Activated T-cell treated with anti-CD3 and anti-CD28 coated beads, Interleukin-2, amount 50 U/mL, for 1 hour (primary cell): Measurements from ENCODE around the gene RPLP2.
A peak's percentile ranks its signal among the peaks of the same experiment; 100 is the strongest.

Experiments used
- DNase-seq: peaks from one replicate; pipeline ENCODE4 v3.0.0-alpha.2; 2020

The RPLP2 gene

GRCh38 chr11:839280-839623 lies 29.5 kb downstream of the RPLP2 start:
- no peak for DNase-seq

GRCh38 chr11:839875-840617 lies 30.3 kb downstream of the RPLP2 start:
- DNase-seq = no peak

- no peak for DNase-seq
Observed at GRCh38 chr11:841981-842369, 32.2 kb downstream of the RPLP2 start.

GRCh38 chr11:842370-843002 lies 32.7 kb downstream of the RPLP2 start, which contains the start of the genes POLR2L and TSPAN4:
Gene POLR2L (minus strand): TSS chr11:842529. CDS start chr11:842508, 21 bp downstream.
Gene TSPAN4 (plus strand): TSS chr11:842852. CDS start chr11:850305, 7,453 bp downstream.
- DNase-seq = peak; percentile 92

GRCh38 chr11:843086-843734 lies 33.4 kb downstream of the RPLP2 start:
- DNase-seq = no peak

- DNase-seq = no peak
Observed at GRCh38 chr11:843818-844692, 34.3 kb downstream of the RPLP2 start.

GRCh38 chr11:844693-845644 lies 35.2 kb downstream of the RPLP2 start:
- no peak for DNase-seq

- DNase-seq = no peak
Observed at GRCh38 chr11:845872-846495, 36.2 kb downstream of the RPLP2 start.

- no peak for DNase-seq
Observed at GRCh38 chr11:846496-847098, 36.8 kb downstream of the RPLP2 start.

- DNase-seq = no peak
Observed at GRCh38 chr11:847876-848275, 38.1 kb downstream of the RPLP2 start.

GRCh38 chr11:848380-848931 lies 38.7 kb downstream of the RPLP2 start:
- peak; percentile 76 for DNase-seq

GRCh38 chr11:849104-849824 lies 39.5 kb downstream of the RPLP2 start:
- DNase-seq = peak; percentile 50

GRCh38 chr11:849951-850774 lies 40.4 kb downstream of the RPLP2 start:
- no peak for DNase-seq

GRCh38 chr11:850775-851763 lies 41.3 kb downstream of the RPLP2 start:
- no peak for DNase-seq

GRCh38 chr11:852762-853161 lies 43.0 kb downstream of the RPLP2 start:
- DNase-seq = no peak

- no peak for DNase-seq
Observed at GRCh38 chr11:853682-854448, 44.1 kb downstream of the RPLP2 start.
